GM21619 (cell line): ENCODE measurements around the gene IL32.

Source experiments
- ATAC-seq: cut with Tn5 transposase; IDR thresholded peaks from one replicate; pipeline ENCODE4 v1.9.1; 2021; ENCODE audit not compliant: unreplicated experiment

Gene IL32

GRCh38 chr16:3088925-3089716, 23.7 kb downstream of the IL32 start:
- ATAC-seq, result no peak

DNA sequence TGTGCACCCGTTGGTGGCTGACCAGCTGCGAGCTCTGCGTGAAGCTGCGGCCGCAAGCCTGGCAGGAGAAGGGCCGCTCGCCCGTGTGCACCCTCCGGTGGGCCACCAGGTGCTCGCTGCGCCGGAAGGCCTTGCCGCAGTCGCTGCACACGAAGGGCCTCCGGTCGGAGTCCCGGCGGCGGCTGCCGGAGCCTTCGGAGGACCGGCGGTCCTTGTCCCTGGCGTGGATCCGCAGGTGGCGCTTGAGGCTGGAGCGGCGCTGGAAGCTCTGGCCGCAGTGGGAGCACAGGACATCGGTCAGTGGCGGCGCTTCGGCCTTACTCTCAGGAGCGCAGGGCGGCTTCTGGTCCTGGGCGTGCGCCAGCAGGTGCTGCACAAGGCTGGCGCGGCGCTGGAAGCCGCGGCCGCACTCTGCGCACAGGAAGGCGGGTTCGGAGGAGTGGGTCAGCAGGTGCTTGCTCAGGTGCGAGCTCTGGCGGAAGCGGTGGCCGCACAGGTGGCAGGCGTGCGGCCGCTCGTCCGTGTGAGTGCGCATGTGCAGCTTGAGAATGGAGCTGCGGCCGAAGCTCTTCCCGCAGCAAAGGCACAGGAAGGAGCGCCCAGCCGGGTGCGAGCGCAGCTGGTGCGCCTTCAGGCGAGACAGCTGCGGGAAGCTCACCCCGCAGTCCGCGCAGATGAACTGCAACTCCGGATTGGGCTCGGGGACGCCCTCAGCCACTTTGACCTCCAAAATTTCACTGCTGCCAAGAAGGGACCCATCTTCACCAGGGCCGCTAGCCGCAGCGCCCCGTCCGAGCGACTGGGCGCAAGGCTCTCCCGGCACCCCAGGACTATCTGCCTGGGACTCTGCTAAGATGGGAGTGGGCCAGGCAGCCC, 24.5 kb downstream of the IL32 start:
- ATAC-seq, result no peak

DNA sequence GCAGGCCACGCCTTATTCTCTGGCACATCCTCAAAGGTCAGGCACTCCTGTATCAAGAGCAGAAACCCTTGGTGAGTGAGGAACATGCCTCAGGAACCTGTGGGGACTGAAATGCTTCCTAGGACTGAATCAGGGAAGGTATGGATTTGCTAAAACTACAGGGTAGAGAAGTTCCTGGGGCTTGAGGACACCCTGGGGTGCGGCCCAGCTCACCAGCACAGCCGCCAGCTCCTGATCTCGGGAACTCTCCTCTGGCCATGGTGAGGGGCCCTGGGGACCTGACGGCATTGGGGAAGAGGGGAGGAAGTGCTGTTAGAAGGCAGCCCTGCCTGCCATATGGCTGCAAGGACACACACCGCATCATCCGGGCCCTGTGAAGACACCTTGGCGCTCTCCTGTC, 26.1 kb downstream of the IL32 start:
- no peak for ATAC-seq

DNA sequence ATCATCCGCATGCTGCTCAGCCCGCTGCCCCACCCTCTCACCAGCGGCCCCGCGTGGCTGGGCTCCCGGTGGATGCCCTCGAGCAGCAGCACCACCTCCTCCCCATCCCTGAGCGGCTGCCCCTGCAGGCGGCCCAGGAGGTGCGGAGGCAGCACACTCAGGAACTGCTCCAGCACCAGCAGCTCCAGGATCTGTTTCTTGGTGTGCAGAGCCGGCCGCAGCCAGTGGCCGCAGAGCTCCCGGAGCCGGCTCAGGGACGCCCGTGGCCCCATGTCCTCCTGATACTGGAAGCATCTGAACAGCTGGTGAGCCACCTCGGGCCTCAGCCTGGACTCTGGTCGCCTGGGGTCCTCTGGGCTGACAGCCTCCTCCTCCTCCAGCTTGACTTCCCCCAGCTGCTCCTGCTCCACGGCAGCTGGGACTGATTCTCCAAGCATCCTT, 27.1 kb downstream of the IL32 start:
- ATAC-seq, result no peak

- no peak for ATAC-seq
These were observed 29.0 kb downstream of the IL32 start for GRCh38 chr16:3094289-3095027.

- ATAC-seq, result peak; percentile 60
These were observed 30.4 kb downstream of the IL32 start for GRCh38 chr16:3095869-3096268.

DNA sequence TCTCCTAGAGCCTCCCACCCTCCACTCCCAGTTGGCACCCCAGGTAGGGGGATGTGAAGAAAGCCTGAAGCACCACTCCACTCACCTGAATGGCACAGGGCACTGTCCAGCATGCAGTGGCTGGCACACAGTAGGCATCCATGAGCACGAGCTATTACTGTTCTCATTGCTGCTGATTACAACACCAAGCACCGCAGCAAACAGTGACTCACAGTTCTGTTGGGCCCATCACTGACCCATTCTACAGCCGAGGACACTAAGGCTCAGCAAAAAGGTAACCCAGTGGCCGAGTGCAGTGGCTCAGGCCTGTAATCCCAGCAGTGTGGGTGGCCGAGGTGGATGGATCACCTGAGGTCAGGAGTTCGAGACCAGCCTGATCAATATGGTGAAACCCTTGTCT, 30.9 kb downstream of the IL32 start:
- no peak for ATAC-seq

DNA sequence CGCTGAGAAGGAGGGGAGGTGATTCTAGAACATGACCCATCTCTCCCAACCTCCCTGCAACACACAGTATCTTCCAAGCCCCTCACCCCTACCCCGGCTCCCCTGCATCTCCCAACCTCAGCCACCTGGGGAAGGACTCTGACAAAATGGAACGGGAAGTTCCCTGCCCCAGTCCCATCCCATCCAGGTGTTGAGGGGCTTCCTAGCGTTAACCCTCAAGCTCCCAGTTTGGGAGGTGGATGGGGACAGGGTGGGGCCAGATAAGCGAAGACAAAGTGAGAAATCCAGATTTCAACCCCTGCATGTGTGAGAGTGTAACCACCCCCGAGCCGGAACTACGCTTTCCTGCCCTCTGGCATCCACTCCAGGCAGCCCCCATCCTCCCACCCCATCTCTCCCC, 31.8 kb downstream of the IL32 start:
- ATAC-seq, result no peak

DNA sequence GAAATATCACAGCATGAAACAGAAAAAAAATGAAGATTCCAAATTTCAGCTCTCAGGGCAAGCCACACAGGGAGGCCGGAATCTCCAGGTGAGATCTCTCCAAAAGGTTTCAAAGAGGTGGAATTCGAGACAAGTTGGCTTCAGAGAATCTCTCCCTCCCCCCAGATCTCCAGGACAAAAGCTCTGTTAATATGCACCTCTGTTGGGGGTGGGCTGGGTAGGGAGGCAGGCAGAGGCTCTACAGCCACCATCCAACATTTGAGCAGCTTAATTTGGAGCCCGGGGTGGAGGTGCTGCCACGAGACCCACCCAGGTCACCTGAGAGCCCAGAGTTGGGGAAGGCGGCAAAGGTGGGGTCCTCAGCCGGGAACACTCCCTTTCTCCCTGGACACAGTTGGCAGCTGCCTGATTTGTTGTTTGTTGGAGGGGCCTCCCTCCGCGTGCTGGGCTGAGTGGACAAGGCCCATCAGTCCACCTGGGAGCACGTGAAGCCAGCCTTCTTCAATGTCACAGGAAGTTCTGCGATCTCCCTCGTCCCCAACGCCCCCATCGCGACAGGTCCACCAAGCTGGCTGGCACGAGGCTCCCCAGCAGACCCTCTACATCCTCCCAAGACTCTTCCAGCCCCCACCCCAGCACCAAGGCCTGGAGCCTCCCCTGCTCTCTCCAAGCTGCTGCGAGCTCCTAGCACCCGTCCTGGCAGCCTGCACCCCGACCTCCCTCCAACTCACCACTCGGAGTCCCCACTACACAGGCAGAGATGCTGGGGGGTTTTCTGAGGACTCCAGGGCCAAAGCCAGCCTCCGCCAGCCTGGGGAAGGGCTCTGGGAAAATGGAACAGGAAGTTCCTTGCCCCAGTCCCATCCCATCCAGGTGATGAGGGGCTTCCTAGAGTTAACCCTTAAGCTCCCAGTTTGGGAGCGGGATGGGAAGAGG, 33.3 kb downstream of the IL32 start, which contains the start of gene ZSCAN10:
ZSCAN10 (minus strand) TSS at position 836 of the 936 bp plus-strand sequence. CDS start 6,357 bp downstream, outside the sequence.
- no peak for ATAC-seq

GRCh38 chr16:3099395-3099731, 33.9 kb downstream of the IL32 start:
- ATAC-seq, result no peak

- ATAC-seq, result peak; percentile 52
These were observed 34.5 kb downstream of the IL32 start for GRCh38 chr16:3099732-3100499.

GRCh38 chr16:3101018-3101840, 35.8 kb downstream of the IL32 start:
- ATAC-seq, result no peak

DNA sequence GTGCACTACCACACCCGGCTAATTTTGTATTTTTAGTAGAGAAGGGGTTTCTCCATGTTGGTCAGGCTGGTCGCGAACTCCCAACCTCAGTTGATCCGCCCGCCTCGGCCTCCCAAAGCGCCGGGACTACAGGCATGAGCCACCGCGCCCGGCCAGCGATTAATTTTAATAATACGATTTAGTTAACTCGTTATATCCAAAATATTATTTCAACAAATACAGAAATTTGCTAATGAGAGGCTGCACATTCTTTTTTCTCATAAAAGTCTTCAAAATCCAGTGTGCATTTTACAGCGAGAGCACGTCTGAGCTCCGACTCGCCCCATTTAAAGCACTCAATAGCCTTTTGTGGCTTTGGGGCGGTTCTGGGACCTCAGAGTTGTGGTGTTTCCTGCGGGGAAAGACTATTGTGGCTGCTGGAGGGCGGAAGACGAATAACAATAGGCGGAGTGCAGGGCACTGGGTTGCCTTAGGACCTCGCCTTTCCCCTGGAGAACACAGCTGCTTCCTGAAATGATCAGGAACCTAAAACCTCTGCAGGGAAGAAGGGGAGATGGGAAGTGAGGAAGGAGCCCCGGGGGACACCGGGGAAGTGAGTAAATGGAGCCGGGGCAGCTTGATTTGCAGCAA, 36.5 kb downstream of the IL32 start:
- no peak for ATAC-seq

DNA sequence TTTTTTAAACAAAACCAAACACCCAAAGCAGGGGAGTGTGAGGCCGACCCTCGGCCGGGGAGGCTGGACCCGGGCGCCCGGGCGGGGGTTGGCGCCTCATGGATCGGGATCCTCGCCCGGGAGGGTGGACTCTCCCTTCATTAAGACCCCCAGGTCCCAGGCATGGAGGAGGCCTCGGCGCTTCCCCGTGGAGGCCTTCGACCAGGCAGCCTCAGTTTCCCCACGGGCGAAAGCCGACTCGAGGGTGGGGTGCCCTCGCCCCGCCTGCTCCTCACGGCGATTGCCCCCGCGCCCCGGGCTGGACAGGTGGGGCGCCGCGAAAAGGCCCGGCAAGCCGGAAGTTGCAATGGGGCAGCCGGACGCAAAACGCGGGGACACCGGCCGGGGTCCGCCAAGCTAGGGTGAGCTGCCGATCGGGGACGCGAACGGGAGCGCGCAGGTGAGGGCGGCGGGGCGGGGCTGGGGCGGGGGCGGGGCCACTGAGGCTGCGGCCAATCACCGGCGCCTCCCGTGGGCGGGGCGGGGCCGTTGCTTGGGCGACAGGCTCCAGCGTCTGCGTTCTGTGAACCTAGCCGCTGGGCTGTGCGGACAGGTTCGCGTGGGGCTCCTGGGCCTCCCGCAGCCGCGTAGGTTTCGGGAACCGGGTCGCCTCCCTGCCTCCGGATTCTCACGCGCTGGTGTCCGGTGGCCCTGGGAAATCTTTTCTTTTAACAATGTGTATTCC, 40.9 kb downstream of the IL32 start:
- peak; percentile 82 for ATAC-seq

DNA sequence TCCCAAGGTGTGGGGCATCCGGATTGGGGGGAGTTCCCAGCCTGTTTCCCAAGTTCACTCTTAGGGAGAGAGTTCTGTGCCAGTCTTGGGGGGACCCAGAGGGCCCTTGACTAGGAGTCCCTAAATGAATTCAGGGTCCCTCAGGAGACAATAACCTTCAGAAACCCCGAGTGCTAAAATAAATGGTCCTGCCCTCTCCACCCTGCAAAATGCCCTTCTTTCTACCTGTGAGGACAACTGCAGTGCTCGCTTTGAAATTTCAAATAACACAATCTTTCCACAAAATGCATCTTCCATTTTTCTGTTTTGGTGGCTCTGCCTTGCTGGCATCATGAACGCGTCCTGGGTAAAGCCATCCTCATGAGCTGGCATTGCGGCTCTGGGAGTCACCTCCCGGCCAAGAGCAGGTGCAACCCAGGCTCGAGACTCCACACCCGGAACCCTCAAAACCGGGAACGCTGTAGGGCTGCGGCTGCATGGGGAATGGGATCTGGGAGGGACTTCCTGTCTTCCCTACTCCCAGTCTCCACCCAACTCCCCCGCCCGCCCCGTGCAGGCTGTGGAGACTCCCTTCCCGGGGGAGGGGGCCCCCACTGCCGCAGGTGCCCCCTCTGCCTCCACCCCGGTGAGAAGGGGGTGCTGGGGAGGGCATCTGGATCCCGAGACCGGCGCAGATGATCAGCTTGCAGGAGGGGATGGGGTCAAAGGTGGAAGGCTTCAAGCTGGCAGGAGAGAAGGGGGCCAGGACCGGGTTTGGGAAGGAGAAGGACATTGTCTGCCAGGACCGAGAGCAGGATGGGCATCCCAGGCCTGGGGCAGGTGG, 46.8 kb downstream of the IL32 start, which contains the start of gene ZNF205:
ZNF205 (plus strand) TSS at position 529 of the 823 bp plus-strand sequence. CDS start 845 bp downstream, outside the sequence.
- ATAC-seq, result no peak

- no peak for ATAC-seq
These were observed 47.6 kb downstream of the IL32 start for GRCh38 chr16:3112881-3113574.
